Caco-2 (cell line): ENCODE measurements around the gene NUDT14. TPM values are rescaled to one million over a fixed set of nuclear protein-coding genes. Genes with fewer than 3 reads are reported as not detected.

ENCODE experiments used
- BruUV-seq: library from RNA; stranded (reverse); fragments of 400-500 nt; replicated peaks from 2 replicates; lab custom pipeline; 2021; lab: Mats Ljungman, UMichigan
- CTCF ChIA-PET: fragments of 300-600 bp; sonication (Branson Sonifier 250); formaldehyde crosslinking; loops from one replicate; lab custom pipeline; 2022; ENCODE audit warnings: antibody characterized with exemption; lab: Charles Lee
- POLR2A ChIA-PET: fragments of 300-600 bp; sonication (Branson Sonifier 250); formaldehyde crosslinking; loops from one replicate; lab custom pipeline; 2022; ENCODE audit warnings: antibody characterized with exemption; lab: Charles Lee
- DNase-seq, 2 experiments: peaks; one replicate each; pipeline versions ENCODE4 v3.0.0 to v3.0.0-alpha.2; 2020 to 2022
- H3K27me3 ChIP-seq: replicated peaks from 2 replicates; pipeline ENCODE4 v1.6.0; 2011; ENCODE audit warnings: low read length; ENCODE audit not compliant: control insufficient read depth, insufficient read depth
- H3K36me3 ChIP-seq: 2 replicates; pipeline ENCODE4 v1.5.1; 2011; ENCODE audit warnings: low read length; ENCODE audit not compliant: control insufficient read depth, insufficient read depth
- H3K4me1 ChIP-seq: fragments of 250-450 bp; sonication (Bioruptor Pico); 2 replicates; pipeline ENCODE4 v1.5.1; 2020; ENCODE audit warnings: mild to moderate bottlenecking
- H3K4me3 ChIP-seq: 2 replicates; pipeline ENCODE4 v1.5.1; 2011; ENCODE audit warnings: low read depth, mild to moderate bottlenecking, control low read depth, low read length
- H3K9me3 ChIP-seq: fragments of 250-450 bp; sonication (Bioruptor Pico); 2 replicates; pipeline ENCODE4 v1.5.1; 2020; ENCODE audit warnings: mild to moderate bottlenecking, moderate library complexity
- H3K27ac Mint-ChIP-seq: one replicate; pipeline ENCODE4 v1.8.0; 2022; ENCODE audit warnings: mixed read lengths; ENCODE audit not compliant: unreplicated experiment
- H3K27me3 Mint-ChIP-seq: one replicate; pipeline ENCODE4 v1.8.0; 2022; ENCODE audit warnings: mixed read lengths; ENCODE audit not compliant: insufficient read depth, unreplicated experiment
- H3K36me3 Mint-ChIP-seq: one replicate; pipeline ENCODE4 v1.8.0; 2022; ENCODE audit warnings: mild to moderate bottlenecking, mixed read lengths; ENCODE audit not compliant: insufficient read depth, unreplicated experiment
- H3K4me1 Mint-ChIP-seq: one replicate; pipeline ENCODE4 v1.8.0; 2022; ENCODE audit warnings: low read depth, mixed read lengths; ENCODE audit not compliant: unreplicated experiment
- H3K4me3 Mint-ChIP-seq: one replicate; pipeline ENCODE4 v1.8.0; 2022; ENCODE audit warnings: mild to moderate bottlenecking, moderate library complexity, mixed read lengths; ENCODE audit not compliant: unreplicated experiment
- H3K9me3 Mint-ChIP-seq: one replicate; pipeline ENCODE4 v1.8.0; 2022; ENCODE audit warnings: mixed read lengths; ENCODE audit not compliant: unreplicated experiment
- CTCF ChIP-seq, 2 experiments: fragments of 200-600 bp in 1 of 2; IDR thresholded peaks; 1 replicate in 1 of 2; 2 replicates in 1 of 2; pipeline versions ENCODE4 v1.5.1 to v1.8.0; 2011 to 2022; ENCODE audit warnings: antibody characterized with exemption in 1 of 2, control low read depth in 1 of 2, inconsistent platforms in 1 of 2, low read depth in 1 of 2, low read length in 1 of 2, mild to moderate bottlenecking in 1 of 2, moderate library complexity in 1 of 2; ENCODE audit not compliant: insufficient read depth in 1 of 2, severe bottlenecking in 1 of 2, unreplicated experiment in 1 of 2
- intact Hi-C: fragments of 100-400 bp; cut with micrococcal nuclease; formaldehyde crosslinking; loops from one replicate; pipeline ENCODE4 v1.10.0; 2022; ENCODE audit not compliant: unreplicated experiment
- total RNA-seq: library from RNA; stranded (reverse); gene quantifications from 2 replicates; pipeline ENCODE4 v1.2.3, GENCODE V29; 2022

Gene NUDT14
- total RNA-seq, 1 experiment from 2014 or later, result 63.4 TPM

DNA sequence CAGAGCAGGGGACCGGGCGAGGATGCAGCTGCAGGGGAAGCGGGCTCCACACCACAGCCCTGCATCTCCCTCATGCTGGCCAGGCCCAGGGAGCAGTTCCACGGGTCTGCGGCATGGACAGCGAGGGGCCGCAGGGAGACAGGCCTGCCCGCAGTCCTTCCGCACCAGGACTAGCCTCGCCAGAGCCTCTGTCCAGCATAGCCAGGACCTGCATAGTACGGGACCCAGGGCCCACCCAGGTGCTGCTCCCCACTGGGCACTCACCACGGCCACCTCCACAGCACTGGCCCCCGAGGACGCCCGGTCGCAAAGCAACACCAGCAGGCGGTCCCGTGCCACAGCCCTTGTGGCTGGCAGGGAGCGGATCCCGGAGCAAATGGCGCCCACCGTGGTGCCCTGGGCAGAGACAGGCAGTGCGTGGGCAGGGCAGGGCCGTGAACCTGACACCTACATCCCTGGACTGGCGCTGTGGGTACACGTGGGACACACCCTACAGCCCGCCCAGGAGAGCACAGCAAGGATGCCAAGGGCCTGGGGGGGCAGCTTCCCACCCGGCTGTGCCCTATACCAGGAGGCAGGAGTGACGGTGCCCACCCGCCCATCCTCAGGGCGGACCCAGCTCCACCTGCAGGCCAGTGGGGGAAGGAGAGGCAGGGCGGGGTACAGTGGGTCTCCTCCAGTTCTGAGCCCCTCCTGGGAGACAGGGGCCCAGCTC, 36.3 kb downstream of the NUDT14 start:
- no TSS peak for BruUV-seq
- H3K4me1 ChIP-seq, result no peaks in the 10 kb centered on the region
- peak in 1 of 2 experiments; percentile 7 for TF ChIP-seq CTCF (IDR thresholded peaks at IDR 0.05; ENCODE audit: insufficient read depth in 1 of 2, low read depth in 1 of 2, low read length in 1 of 2, severe bottlenecking in 1 of 2, unreplicated experiment in 1 of 2)
- H3K36me3 ChIP-seq, result no peaks in the 10 kb centered on the region
- Mint-ChIP-seq H3K9me3 (no peaks in the 10 kb centered on the region), H3K4me1 (no peaks in the 10 kb centered on the region), H3K27me3 (no peaks in the 10 kb centered on the region), H3K4me3 (no peak overlapping the region), H3K27ac (no peak overlapping the region), H3K36me3 (peaks cover 13% of the 10 kb centered on the region)
- H3K9me3 ChIP-seq, result peaks cover 5% of the 10 kb centered on the region; the same call in 1 of the 2 replicates
- intact Hi-C loops, result no loop called here
- H3K4me3 ChIP-seq, result no peak overlapping the region
- CTCF ChIA-PET, result no interaction called here
- no peak for DNase-seq
- no peaks in the 10 kb centered on the region for H3K27me3 ChIP-seq
- POLR2A ChIA-PET, result no interaction called here

DNA sequence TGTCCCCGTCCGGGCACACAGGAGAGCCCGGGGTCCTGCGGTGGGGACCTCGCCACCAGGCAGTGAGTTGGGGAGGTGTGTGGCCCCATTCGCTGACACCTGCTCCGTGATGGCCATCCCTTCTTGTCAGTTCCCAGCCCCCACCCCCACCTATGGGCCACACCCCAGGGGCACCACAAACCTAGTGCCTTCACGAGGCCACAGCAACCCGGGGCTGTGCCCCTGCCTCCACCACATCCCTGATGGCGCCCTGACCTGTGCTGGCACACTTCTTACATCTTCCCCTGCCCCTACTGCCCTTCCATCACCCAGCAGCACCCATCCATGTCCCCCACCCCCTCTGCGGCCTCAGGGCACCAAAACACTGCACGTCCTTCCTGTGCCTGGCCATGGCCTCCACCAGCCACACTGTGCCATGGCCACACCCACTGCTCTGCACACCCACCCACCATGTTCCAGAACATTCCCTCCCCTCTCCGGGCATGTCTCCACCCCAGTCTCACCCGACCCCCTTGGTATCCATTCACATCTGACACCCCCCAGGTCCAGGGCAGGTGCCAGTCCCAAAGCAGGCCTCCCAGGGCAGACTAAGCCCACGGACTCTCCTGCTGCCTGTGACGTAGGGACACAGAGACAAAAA, 37.0 kb downstream of the NUDT14 start:
- Histone ChIP-seq H3K9me3 (peaks cover 10% of the 10 kb centered on the region; the same call in 1 of the 2 replicates), H3K27me3 (no peaks in the 10 kb centered on the region), H3K36me3 (no peaks in the 10 kb centered on the region), H3K4me3 (no peak overlapping the region), H3K4me1 (no peaks in the 10 kb centered on the region)
- TF ChIP-seq CTCF (IDR thresholded peaks at IDR 0.05; ENCODE audit: insufficient read depth in 1 of 2, low read depth in 1 of 2, low read length in 1 of 2, severe bottlenecking in 1 of 2, unreplicated experiment in 1 of 2), result no peak
- intact Hi-C loops, result no loop called here
- H3K9me3 Mint-ChIP-seq, result no peaks in the 10 kb centered on the region
- H3K4me1 Mint-ChIP-seq, result no peaks in the 10 kb centered on the region
- POLR2A ChIA-PET, result no interaction called here
- no peak overlapping the region for H3K4me3 Mint-ChIP-seq
- no peak overlapping the region for H3K27ac Mint-ChIP-seq
- H3K36me3 Mint-ChIP-seq, result peaks cover 13% of the 10 kb centered on the region
- no peak for DNase-seq
- CTCF ChIA-PET, result no interaction called here
- BruUV-seq, result no TSS peak
- H3K27me3 Mint-ChIP-seq, result no peaks in the 10 kb centered on the region

- ChIA-PET CTCF (no interaction called here), POLR2A (no interaction called here)
- Histone ChIP-seq H3K9me3 (peaks cover 10% of the 10 kb centered on the region; the same call in 1 of the 2 replicates), H3K27me3 (no peaks in the 10 kb centered on the region), H3K36me3 (no peaks in the 10 kb centered on the region), H3K4me3 (no peak overlapping the region), H3K4me1 (no peaks in the 10 kb centered on the region)
- Mint-ChIP-seq H3K36me3 (peaks cover 13% of the 10 kb centered on the region), H3K27me3 (no peaks in the 10 kb centered on the region), H3K4me1 (no peaks in the 10 kb centered on the region), H3K27ac (no peak overlapping the region), H3K4me3 (no peak overlapping the region), H3K9me3 (no peaks in the 10 kb centered on the region)
- no peak for DNase-seq
- TF ChIP-seq CTCF (IDR thresholded peaks at IDR 0.05; ENCODE audit: insufficient read depth in 1 of 2, low read depth in 1 of 2, low read length in 1 of 2, severe bottlenecking in 1 of 2, unreplicated experiment in 1 of 2), result no peak
- no TSS peak for BruUV-seq
- intact Hi-C loops, result no loop called here
These were observed 37.6 kb downstream of the NUDT14 start for GRCh38 chr14:105143451-105144025.
